HG03139 (cell line): ENCODE measurements around the gene CPS1.
A peak's percentile ranks its signal among the peaks of the same experiment; 100 is the strongest.

Experiments used
- ATAC-seq: cut with Tn5 transposase; IDR thresholded peaks from one replicate; pipeline ENCODE4 v1.9.1; 2021; ENCODE audit not compliant: unreplicated experiment

Gene CPS1

DNA sequence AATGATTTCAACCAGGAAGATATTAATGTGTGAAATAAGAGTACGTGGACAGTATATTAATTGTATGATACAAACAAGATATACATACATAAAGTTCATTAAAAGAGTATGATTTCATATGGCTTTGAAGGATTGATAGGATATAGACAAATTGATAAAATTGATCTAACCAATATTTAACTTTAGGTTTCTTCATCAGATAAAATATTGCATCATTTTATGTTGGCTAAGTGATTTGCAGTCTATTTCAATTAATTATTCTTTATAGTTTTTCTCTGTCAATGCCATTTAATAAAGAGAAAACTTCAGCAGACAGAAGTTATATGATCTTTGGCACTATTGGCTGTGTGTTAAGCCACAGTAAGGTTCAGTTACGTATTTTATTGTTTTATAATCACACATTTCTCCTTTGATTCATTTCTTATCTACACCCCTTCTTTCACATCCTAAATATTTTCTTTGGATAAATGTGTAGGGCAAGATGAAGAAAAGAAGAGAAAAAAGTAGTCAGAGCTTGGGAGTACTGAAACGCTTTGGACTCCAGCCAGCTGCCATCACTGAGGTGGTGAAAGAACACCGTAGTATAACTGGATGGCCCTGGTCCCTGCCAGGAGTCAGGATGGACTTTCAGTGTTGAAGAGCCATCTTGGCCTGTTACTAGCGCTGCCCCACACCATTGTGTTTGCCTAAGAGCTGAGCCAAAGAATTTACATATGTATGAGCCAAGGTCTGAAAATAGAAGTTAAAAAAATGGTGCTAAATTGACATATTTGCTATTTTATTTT is 9.8 kb upstream of the CPS1 start:
- no peak for ATAC-seq

DNA sequence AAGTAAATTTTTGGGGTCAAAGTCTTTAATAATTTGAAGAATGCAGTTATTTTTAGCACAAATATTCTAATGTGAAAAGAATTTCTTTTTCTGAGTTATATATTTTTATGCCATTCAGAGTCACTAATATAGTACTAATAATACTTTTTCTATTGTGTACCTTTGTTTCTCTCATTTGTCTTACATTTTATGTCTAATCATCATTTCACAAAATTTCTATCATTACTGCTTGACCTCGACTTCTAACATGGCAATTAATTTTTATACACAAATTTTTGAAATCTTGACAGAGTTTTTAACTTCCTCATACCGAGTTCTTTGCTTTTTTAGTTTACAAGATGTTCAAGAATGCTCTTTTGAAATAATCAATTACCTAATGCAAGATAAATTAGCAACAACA is 8.4 kb upstream of the CPS1 start:
- ATAC-seq = no peak

DNA sequence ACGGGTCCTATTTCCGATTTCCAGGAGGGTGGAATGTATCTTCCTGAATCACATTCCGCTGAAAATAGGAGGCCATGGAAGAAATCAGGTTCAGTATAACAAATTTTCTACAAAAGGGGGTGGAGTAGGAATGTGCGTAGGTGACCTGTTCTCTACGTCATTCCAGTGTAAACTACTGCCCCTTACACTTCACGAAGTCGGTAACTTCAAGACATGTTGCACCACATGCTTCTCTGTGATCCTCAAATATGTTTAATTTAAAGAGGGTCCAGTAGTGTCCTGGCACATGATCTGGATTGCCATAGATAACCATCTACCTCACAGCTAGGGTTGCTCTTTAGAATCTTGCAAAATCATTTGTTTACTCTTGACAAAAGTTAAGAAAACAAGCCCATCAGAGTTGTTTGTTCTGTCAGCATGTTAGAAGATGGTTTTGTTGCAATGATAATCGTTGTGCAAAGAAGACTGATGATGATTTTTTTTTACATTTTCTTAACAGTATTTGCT is 7.5 kb upstream of the CPS1 start:
- no peak for ATAC-seq

DNA sequence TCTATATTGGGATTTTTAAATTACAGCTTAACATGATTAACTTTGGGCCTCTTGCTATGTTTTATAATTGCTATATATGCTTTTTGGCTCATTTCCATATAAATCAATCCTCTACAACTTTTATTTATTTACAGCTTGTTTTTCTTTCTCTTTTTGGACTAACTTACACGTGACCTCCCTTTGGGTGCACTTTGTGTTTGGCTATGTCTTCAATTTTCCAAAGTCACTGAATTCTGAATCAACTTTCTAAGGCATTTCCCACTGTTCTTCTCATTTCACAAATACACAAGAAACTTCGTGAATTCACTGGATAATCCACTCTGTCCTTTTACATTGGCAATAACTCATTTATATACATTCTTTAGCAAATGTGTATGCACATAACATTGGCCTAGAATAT is 5.4 kb upstream of the CPS1 start:
- ATAC-seq = no peak

DNA sequence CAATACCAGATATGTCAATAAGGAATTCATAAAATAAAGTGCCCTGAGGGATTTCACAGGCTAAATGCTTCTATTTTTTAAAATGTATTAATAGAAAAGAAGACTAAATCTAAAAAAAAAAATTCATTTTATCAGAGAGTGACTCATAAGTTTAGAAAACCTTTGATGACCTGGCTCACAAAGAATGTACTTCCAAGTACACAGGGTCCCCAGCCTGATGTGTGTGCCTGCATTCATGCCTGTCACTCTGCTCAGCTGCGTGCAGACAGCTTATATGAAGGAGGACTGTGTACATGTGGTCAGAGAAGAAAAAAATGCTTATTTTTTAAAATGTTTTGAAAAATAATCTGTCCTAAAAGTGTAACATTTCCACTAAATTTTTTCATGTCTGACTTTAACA is 3.0 kb upstream of the CPS1 start:
- no peak for ATAC-seq

DNA sequence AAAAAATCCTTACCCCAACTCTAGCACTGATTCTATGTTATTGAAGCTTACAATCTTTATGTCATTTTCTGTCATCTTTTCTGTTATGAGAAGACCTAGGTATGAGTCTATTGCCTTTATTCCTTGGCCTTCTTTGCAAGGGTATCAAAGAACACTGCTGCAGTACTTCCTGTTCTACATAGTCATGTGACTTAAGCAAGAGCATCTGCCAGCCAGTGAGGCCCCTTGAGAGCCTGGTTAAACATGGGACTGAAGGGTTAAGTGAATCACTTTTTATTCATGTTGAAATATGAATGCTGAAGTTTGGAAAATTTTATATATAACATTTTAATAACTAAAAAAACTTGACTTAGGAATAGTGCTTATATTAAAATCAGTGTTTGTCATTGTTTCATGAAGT is 844 bp upstream of the CPS1 start:
- ATAC-seq = no peak

DNA sequence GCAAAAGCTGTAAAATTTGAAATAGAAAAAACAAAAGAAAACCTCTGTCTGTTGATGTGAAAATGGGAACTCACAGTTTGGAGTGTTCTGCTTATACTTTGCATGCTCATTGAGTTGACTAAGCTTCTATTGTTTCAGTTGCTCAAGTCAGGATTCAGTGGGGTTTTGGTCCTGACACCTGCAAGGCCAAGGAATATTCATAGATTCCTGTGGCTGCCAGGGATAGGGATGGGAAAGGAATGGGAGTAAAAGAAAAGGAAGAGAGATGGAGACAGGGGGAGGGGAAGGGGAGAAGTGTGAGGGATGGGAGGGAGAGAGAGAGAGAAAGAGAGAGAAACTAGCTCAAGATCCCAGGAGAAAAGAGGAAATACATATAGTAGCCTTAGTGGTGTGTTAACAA is 1.3 kb downstream of the CPS1 start:
- ATAC-seq = no peak

DNA sequence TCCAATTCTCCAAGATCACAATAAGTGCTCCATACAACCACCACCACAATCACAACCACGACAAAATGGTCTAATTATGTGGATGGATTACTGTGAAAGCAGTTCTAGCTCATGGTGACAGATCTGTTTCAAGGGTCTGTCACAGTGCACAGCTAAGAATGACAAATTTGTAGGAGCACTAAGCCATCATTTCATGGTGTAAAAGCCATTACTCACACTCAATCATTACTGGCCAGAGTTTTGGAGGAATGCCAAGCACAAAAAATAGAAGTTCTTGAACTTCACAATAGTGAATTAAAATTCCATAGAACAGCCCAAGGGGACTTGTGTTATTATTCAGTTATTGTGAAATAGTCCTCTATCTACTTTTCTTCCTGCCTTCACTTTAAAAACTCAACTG is 2.3 kb downstream of the CPS1 start:
- no peak for ATAC-seq

DNA sequence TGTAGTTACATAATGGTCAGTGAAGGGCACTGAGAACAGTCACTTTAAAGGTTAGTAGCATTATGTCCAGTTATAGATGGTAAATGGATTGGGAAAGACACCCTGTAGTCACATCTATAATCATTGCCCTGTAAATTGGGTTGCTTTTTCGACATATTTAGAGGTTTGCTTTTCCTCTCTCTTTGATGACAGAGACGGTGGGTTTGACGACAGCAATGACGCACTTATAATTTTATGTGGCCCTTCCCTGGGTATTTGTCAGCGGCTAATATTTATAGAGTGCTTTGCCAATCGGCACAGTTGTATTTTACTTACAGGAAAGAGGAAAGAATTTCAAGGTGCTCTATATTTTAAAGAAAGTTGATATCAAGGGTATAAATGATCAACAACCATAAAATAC is 2.8 kb downstream of the CPS1 start:
- ATAC-seq = no peak

DNA sequence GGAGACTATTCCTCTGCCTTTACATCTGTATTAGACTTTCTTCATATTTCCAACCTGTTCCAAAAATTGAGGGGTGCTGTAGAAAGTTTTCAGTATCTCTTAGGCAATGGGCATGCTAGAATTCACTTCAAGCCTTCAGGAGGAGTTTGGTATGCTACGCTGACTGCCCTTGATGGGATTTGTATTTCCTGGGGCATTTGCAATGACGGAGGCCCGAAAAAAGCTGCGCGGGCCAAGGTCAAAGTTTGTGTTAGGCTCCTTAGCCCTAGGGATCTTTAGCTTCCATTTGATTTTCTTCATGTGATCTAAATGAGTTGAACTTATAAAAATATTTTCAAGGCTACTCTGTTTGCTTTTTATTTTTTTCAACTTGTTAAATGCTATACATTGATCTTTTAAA is 5.1 kb downstream of the CPS1 start:
- ATAC-seq = no peak

DNA sequence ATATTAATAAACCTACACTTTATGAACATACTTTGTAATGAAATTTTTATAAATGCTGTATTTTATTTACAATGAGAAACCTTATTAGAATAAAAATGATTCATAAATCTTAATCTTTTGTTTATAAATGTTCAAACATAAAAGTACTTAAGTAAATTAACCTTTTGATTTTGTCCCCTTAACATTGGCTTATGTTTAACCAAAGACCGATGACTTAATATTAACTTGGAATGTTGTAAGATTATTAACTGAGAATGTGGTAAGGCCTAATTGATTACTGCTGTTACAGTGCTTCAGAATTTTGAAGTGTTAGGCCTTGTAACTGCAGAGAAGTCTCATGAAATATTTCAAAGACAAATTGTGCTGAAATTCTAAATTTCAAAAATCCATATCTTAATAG is 5.7 kb downstream of the CPS1 start:
- ATAC-seq = no peak

DNA sequence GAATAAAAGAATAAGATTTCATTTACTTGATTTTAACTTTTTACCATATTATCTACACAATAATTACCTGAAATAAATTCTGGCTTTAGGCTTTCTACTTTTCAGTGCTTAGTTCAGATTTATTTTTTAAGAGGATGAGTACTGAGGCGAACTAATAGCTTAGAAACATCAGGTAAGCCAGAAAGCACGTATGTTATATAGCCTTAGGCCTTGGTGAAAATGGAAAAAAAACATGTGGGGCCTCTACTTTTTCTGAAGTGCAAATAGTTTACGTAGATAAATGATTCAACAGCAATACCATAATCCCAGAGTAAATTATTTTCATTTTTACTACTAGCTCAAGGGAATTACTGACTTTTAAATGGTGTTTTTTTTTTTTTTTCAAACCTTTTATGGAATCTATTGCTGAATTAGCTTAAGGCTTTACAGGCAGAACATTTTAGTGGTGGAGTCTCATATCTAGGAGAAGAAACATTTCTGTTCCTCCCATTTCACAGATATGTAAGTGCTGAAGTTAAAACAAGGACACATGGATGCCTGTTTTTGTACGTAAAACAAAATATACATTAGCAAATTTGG is 6.2 kb downstream of the CPS1 start:
- no peak for ATAC-seq

DNA sequence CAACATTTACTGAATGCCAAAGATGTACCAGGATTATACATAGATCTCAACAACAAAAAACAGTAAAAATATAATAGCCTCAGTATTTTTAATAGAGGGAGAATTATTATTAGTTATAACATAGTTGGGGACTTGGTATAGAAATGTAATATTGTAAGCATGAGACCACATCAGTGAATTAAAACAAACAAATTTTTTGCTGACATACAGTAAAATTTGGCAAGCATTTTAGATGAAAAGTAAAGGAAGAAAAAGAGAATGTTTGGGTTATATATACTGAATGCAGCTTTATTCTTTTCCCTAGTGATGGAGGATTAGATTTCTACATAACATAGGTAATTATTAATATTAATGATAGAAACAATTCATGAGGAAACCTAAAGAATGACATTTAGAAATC is 10.9 kb downstream of the CPS1 start:
- no peak for ATAC-seq

DNA sequence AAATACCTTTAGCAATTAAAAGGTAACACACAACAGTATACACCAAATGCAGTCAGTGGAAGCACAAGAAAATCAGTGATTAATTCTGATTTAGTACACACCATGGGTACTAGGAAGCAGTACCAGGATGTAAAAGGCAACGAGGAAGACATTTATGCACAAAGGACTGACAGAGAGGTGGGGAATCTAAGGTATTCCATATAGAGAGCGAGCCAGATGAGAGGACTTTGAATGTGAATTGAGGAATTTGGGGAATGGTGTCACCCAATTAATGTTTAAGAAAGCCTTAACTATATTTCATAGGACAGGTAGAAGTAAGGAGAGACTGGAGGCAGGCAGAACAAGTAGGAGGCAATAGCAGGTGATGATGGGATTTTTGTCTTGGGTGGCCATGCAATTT is 11.7 kb downstream of the CPS1 start:
- ATAC-seq = no peak

DNA sequence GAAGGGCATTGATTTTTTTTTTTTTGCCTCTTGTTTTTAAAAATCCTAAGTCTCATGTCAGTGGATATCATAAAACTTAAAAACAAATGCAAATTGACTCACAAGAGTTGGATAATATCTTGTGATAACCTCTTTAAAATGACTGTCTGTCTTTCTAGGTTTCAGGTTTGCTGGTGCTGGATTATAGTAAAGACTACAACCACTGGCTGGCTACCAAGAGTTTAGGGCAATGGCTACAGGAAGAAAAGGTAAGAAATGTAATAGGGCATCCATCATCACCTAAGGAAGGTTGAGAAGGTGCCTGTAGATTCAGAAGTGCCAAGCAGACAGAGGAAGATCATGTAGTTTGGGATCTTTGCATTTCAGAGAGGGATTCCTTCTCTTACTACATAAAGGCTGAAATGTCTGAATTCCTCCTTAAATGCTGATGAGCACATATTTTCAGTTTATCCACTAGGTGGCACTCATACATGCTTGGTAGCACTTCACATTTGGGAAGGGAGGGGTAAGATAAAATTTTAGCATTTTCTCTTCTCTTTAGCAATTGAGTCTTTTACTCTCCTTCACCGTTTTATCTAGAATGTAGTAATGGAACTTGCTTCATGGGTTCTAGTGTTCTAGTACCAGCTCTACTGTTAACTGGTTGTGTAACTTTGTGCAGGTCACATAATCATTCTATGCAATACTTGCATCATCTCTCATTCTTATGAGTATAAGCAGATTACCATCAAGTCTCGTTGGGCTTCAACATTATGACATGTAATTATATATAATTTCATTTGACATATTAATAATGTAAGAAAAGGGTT is 21.1 kb downstream of the CPS1 start:
- ATAC-seq = peak; percentile 81

DNA sequence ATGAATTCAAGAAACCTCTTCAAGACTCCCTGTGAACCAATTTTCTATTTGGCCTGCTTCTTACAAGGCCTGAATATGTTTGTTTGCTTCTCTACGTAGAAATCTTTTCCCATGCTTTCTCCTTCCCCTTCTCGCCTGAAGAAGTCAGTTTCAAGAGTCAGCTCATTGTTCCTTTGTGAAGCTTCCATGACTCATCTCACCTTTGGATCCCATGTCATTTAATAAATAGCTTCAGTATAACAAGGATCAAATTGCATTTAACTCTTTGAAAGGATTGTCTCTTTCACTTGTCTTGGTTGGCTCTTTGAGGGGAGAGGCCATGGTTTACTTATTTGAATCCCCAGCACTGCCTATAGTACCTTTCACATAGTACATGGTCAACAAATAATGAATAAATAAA is 28.4 kb downstream of the CPS1 start:
- no peak for ATAC-seq

DNA sequence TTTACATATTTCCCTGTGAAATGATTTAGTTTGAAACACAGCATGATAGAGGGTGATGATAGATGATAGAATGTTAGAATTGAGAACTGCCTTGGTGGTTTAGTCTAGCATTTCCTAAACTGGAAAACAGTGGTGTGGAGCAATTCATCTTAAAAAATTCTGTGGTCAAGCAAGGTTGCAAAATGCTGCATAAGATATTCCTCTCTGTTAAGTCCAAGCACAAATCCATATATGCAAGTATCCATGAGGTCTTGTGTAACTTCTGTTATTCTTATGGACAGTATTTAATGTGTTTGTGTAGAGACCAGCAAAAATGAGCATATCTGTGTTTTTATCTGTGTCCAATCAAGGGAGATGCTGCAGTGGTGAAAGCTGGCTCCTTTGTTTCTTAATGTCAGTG is 30.0 kb downstream of the CPS1 start:
- ATAC-seq = no peak

DNA sequence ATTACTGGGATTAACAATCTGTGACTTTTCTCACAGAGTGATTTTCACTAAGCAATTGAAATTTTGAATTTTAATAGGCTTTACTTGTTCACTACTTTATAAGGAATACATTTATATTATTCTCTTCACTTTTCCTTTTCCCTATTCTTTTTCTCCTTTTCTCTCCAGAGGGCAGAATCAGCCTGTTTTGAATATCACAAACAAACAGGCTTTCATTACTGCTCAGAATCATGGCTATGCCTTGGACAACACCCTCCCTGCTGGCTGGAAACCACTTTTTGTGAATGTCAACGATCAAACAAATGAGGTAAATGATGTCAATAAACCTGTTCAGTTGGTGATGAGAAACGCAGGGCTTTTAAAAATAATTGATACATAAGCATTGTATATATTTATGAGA is 35.3 kb downstream of the CPS1 start:
- no peak for ATAC-seq

DNA sequence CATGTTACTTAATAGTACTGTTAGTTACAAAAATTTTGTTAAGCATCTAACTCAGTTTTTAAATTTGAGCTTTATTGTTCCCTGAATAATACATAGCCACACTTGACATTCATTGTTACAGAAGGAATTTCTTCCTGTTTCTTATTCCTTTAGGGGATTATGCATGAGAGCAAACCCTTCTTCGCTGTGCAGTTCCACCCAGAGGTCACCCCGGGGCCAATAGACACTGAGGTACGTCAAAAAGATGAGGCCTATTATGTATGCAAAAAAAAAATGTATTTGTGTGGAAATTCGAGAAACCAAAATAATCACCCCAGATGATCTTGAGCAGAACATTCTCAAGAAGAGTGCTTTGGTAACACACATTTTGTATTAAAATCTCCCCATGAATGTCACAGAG is 36.3 kb downstream of the CPS1 start:
- ATAC-seq = no peak

DNA sequence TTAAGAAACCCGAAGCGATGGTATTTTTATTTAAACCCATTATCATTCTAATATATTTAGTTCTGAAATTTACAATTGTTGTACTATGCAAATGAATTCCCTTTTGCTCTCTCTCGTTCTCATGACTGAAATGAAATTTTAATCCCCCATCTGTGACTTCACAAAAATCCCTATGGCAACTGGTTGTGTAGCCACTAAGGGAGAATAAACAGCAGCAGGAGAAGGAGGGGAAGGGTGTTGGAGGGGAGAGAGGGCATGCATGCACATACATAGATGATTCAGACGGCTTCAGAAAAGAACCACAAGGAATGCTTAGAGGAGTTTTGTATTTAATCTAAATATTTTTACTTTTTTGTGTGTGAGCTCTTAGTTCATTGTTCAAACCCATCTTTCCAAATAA is 36.8 kb downstream of the CPS1 start:
- ATAC-seq = no peak

DNA sequence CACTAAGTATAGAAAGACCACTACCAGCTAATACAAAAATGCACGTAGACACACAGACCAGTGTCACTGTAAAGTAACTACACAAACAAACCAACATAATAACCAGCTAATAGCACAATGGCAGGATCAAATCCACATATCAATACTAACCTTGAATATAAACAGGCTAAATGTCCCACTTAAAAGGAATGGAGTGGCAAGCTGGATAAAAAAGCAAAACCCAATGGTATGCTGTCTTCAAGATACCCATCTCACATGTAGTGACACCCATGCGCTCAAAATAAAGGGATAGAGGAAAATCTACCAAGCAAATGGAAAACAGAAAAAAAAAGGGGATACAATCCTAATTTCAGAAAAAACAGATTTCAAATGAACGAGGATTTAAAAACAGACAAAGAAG is 41.8 kb downstream of the CPS1 start:
- no peak for ATAC-seq

DNA sequence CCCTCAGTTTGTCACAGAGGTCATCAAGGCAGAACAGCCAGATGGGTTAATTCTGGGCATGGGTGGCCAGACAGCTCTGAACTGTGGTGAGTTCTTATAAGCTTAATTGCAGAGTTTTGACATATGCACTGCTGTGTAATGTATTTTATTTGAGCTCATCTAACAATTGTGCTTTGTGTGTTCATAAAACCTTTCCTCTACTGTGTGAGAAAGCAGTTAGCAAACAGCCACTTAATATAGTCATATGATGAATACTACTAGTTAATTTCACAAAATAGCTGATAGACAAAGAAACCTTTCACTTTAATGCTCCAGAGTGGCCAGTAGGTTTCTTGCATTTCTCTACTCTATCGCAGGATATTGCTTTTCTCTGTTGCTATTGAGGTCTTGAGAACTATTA is 43.1 kb downstream of the CPS1 start:
- ATAC-seq = no peak
